ENCODE results near the gene PPP1R27.

Gene PPP1R27

GRCh38 chr17:81860756-81861568 lies 26.1 kb upstream of the PPP1R27 start:
- DNase-seq (ENCODE audit: low read depth) = peak; percentile 99

GRCh38 chr17:81859906-81860755 lies 25.3 kb upstream of the PPP1R27 start, which contains the start of gene P4HB:
Gene P4HB, minus strand, starts transcription at chr17:81860535. Its CDS starts 64 bp downstream, at chr17:81860471.
- DNase-seq (ENCODE audit: low read depth) = peak; percentile 94

DNA sequence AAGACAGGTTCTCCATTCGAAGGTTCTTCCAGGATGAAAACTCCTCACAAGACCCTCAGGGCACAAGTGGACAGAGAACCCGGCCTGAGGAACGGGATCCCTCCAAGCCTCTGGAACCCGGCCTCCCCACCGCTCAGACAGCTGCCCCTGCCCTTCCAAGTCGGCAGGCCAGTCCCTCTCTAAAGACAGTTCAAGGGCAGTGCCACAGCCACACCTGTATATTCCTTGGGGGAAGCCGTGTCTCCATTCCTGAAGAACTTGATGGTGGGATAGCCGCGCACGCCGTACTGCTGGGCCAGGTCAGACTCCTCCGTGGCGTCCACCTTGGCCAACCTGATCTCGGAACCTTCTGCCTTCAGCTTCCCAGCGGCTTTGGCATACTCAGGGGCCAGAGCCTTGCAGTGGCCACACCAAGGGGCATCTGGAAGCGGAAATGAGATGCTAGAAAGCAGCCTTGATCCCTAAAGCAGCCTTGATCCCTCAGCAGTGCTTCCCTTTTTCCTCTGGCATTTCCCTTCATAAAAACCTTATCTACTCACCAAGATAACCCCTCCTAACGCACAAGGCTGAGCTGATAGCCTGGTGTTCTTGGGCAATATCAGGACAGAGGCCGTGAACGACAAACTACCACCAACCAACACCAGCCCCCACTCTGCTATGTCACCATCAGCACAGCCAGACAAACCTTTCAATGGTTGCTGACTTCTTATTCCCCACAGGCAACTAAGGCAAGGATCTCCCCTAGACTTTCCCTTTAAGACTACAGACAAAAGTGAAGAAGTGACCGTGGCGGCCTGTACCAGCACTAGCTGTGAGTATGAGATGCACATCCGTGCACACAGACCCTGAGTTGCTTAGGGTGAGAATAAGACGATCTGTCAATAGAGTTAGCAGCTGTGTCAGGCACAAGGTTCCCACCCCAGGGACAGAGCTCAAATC lies 24.4 kb upstream of the PPP1R27 start:
- DNase-seq (ENCODE audit: low read depth) = no peak

DNA sequence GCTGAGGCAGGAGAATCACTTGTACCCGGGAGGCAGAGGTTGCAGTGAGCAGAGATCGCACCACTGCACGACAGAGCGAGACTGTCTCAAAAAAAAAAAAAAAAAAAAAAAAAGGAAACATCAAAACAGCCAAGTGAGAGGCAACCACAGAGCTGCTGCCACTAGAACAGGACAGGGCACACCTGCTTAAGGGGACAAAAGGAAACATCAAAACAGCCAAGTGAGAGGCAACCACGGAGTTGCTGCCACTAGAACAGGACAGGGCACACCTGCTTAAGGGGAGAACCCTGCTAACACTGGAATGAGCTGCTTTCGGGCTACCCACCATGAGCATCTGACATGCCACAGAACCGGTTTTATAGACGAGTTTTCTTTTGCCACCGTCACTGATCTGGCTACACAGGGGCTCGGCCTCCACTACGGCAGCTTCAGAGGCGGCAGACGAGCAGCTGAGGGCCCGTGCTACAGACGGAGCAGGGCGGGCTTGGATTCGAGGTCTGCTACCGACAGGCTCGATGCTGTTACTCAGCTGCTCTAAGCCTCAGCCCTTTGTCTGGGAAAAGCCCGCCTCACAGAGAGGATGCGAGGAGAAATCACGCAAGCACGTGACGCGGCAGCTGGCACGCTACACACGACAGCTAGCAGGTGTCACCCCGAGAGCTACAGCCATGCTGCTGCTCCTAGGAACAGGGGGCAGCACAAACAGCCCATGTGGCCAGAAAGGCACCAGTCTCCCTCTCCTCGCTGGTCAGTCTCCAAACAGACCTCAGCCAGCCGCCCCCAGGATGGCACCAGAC lies 23.5 kb upstream of the PPP1R27 start:
- no peak for DNase-seq (ENCODE audit: low read depth)

GRCh38 chr17:81854974-81855774 lies 20.3 kb upstream of the PPP1R27 start:
- no peak for DNase-seq (ENCODE audit: low read depth)

GRCh38 chr17:81852237-81852636 lies 17.4 kb upstream of the PPP1R27 start:
- no peak for DNase-seq (ENCODE audit: low read depth)

GRCh38 chr17:81851423-81851822 lies 16.6 kb upstream of the PPP1R27 start:
- DNase-seq (ENCODE audit: low read depth) = no peak

GRCh38 chr17:81849457-81849856 lies 14.6 kb upstream of the PPP1R27 start:
- DNase-seq (ENCODE audit: low read depth) = no peak

DNA sequence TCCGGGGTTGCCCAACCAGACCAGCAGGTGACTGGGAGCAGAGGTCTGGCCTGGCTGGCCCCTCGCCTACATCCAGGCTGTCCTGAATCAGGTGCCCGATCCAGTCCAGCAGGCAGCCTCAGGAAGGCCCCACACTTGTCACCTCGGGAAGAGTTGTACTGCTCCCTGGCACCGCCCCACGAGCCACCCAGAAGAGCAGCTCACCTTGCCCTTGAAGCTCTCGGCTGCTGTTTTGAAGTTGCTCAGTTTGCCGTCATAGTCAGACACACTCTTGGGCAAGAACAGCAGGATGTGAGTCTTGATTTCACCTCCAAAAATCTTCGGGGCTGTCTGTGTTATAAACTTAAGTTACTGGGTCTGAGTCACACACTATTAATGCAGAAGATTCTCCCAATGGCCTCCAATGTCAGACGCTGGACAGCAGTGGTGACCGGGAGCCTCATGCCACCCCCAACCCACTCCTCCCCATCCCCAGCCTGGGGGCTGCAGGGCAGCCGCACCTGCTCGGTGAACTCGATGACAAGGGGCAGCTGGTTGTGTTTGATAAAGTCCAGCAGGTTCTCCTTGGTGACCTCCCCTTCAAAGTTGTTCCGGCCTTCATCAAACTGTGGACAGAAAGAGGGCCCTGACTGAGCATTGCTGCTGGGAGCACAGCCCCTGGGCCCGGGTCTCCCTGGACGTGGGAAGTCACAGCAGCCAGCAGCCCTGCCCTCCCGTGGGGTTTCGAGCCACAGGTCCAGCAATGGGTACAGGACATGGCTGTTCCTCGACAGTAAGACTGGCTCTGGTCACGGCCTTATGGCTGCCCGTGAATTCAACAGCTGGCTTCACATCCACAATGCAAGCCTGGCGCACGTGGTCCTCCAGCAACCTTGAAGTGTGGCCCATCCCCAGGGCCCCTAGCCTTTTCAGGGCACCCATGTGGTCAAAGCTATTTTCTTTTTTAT lies 12.2 kb upstream of the PPP1R27 start:
- DNase-seq (ENCODE audit: low read depth) = no peak

- no peak for DNase-seq (ENCODE audit: low read depth)
Measured at GRCh38 chr17:81845881-81846742, 11.3 kb upstream of the PPP1R27 start.

GRCh38 chr17:81845361-81845760 lies 10.5 kb upstream of the PPP1R27 start:
- no peak for DNase-seq (ENCODE audit: low read depth)

- DNase-seq (ENCODE audit: low read depth) = no peak
Measured at GRCh38 chr17:81844887-81845286, 10.0 kb upstream of the PPP1R27 start.

GRCh38 chr17:81844327-81844851 lies 9.5 kb upstream of the PPP1R27 start:
- no peak for DNase-seq (ENCODE audit: low read depth)

- no peak for DNase-seq (ENCODE audit: low read depth)
Measured at GRCh38 chr17:81843713-81844326, 9.0 kb upstream of the PPP1R27 start.

GRCh38 chr17:81842725-81843504 lies 8.1 kb upstream of the PPP1R27 start:
- no peak for DNase-seq (ENCODE audit: low read depth)

- no peak for DNase-seq (ENCODE audit: low read depth)
Measured at GRCh38 chr17:81842378-81842724, 7.5 kb upstream of the PPP1R27 start.

- DNase-seq (ENCODE audit: low read depth) = no peak
Measured at GRCh38 chr17:81841866-81842265, 7.0 kb upstream of the PPP1R27 start.

All from stimulated activated CD8-positive, alpha-beta memory T cell treated with anti-CD3 and anti-CD28 coated beads, Interleukin-4, amount 100 ng/mL, for 24 hours (primary cell).